GM13977 (cell line): ENCODE measurements around the gene USP43.
"Not testable (repeated sequence)": the region's sequence is repeated elsewhere in the genome, so short reads cannot be mapped to it uniquely, and the experiment has no call there.

Experiments used
- DNase-seq: peaks from one replicate; pipeline ENCODE4 v3.0.0; 2012; ENCODE audit warnings: low spot score
- CTCF ChIP-seq: IDR thresholded peaks from 2 replicates; pipeline ENCODE4 v1.5.1; 2012; ENCODE audit warnings: mild to moderate bottlenecking, control low read depth; ENCODE audit not compliant: insufficient read depth; ENCODE audit errors: extremely low read depth, missing control alignments
- in situ Hi-C: fragments of 300-500 bp; cut with MboI; formaldehyde crosslinking; loops from one replicate; pipeline ENCODE4 v1.12.0; 2022; ENCODE audit warnings: low sequenced_read_pairs, low pct_unique_long_range_greater_than_20kb, mixed read lengths, inconsistent platforms; ENCODE audit not compliant: unreplicated experiment

USP43 gene

GRCh38 chr17:9644910-9645751 is at the start of gene USP43:
Gene USP43, plus strand, starts transcription at chr17:9645517. Its CDS starts 116 bp downstream, at chr17:9645633.
- no peak for TF ChIP-seq CTCF
- peak; percentile 61 for DNase-seq
- in situ Hi-C loops, result no loop called here

GRCh38 chr17:9597638-9598037 is 47.7 kb upstream of the USP43 start:
- DNase-seq, in situ Hi-C loops: not testable (repeated sequence)

- in situ Hi-C loops, result no loop called here
- DNase-seq, result no peak
- no peak for TF ChIP-seq CTCF
Measured at GRCh38 chr17:9598661-9599060, 46.7 kb upstream of the USP43 start.

- in situ Hi-C loops, DNase-seq: not testable (repeated sequence)
Measured at GRCh38 chr17:9604583-9604982, 40.7 kb upstream of the USP43 start.

GRCh38 chr17:9606453-9606852 is 38.9 kb upstream of the USP43 start:
- no peak for TF ChIP-seq CTCF
- DNase-seq, result no peak
- in situ Hi-C loops, result no loop called here

GRCh38 chr17:9607058-9607457 is 38.3 kb upstream of the USP43 start:
- in situ Hi-C loops, DNase-seq: not testable (repeated sequence)

- no peak for TF ChIP-seq CTCF
- DNase-seq, result no peak
- in situ Hi-C loops, result no loop called here
Measured at GRCh38 chr17:9611557-9611956, 33.8 kb upstream of the USP43 start.

- no peak for TF ChIP-seq CTCF
- in situ Hi-C loops, result no loop called here
Measured at GRCh38 chr17:9612006-9612405, 33.3 kb upstream of the USP43 start.

More at GRCh38 chr17:9612006-9612405, 33.3 kb upstream of the USP43 start:
- no peak for DNase-seq
